ENCODE results near the gene MARK1. TPM values are rescaled to one million over a fixed set of nuclear protein-coding genes. Genes with fewer than 3 reads are reported as not detected.

The MARK1 gene
- total and polyA plus RNA-seq, 10 of the 15 experiments (the other 5 are each of a cell fraction or from before 2014, with no cell fraction given) = 0.02 to 0.67 (median 0.12) TPM; not detected in 6

- TF ChIP-seq, protein P1, sequence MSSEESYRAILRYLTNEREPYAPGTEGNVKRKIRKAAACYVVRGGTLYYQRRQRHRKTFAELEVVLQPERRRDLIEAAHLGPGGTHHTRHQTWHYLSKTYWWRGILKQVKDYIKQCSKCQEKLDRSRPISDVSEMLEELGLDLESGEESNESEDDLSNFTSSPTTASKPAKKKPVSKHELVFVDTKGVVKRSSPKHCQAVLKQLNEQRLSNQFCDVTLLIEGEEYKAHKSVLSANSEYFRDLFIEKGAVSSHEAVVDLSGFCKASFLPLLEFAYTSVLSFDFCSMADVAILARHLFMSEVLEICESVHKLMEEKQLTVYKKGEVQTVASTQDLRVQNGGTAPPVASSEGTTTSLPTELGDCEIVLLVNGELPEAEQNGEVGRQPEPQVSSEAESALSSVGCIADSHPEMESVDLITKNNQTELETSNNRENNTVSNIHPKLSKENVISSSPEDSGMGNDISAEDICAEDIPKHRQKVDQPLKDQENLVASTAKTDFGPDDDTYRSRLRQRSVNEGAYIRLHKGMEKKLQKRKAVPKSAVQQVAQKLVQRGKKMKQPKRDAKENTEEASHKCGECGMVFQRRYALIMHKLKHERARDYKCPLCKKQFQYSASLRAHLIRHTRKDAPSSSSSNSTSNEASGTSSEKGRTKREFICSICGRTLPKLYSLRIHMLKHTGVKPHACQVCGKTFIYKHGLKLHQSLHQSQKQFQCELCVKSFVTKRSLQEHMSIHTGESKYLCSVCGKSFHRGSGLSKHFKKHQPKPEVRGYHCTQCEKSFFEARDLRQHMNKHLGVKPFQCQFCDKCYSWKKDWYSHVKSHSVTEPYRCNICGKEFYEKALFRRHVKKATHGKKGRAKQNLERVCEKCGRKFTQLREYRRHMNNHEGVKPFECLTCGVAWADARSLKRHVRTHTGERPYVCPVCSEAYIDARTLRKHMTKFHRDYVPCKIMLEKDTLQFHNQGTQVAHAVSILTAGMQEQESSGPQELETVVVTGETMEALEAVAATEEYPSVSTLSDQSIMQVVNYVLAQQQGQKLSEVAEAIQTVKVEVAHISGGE (CRISPR knock-in tag; IDR thresholded peaks at IDR 0.05) = no peak
- TF ChIP-seq ESRRA (IDR thresholded peaks at IDR 0.05; ENCODE audit: low read length) = no peak
- TF ChIP-seq DPF2 (IDR thresholded peaks at IDR 0.05) = peak; percentile 63; the same call in 1 of the 2 replicates
- TF ChIP-seq ZNF592 (IDR thresholded peaks at IDR 0.05) = no peak
- no peak for TF ChIP-seq KLF5 (IDR thresholded peaks at IDR 0.05; ENCODE audit: partially characterized antibody)
- TF ChIP-seq YY1 (IDR thresholded peaks at IDR 0.05; ENCODE audit: low read depth, low read length) = peak; percentile 41; the same call in 1 of the 2 replicates
- TF ChIP-seq, protein P2, sequence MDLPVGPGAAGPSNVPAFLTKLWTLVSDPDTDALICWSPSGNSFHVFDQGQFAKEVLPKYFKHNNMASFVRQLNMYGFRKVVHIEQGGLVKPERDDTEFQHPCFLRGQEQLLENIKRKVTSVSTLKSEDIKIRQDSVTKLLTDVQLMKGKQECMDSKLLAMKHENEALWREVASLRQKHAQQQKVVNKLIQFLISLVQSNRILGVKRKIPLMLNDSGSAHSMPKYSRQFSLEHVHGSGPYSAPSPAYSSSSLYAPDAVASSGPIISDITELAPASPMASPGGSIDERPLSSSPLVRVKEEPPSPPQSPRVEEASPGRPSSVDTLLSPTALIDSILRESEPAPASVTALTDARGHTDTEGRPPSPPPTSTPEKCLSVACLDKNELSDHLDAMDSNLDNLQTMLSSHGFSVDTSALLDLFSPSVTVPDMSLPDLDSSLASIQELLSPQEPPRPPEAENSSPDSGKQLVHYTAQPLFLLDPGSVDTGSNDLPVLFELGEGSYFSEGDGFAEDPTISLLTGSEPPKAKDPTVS (IDR thresholded peaks at IDR 0.05; ENCODE audit: low read depth, low read length) = no peak
- no peak for TF ChIP-seq KDM1A (IDR thresholded peaks at IDR 0.05; ENCODE audit: borderline replicate concordance)
- no peak for TF ChIP-seq STAT3 (IDR thresholded peaks at IDR 0.05; ENCODE audit: low read depth, low read length)
- no peak for TF ChIP-seq EZH2 (IDR thresholded peaks at IDR 0.05; ENCODE audit: borderline replicate concordance, control insufficient read depth, low read depth, low read length)
- no peak for TF ChIP-seq TCF12 (IDR thresholded peaks at IDR 0.05; ENCODE audit: low read depth, low read length)
- TF ChIP-seq NR2F1 (conservative IDR thresholded peaks at IDR 0.05) = no peak
- no peak for TF ChIP-seq FOXM1 (IDR thresholded peaks at IDR 0.05; ENCODE audit: low read depth, low read length)
- TF ChIP-seq, protein P3, sequence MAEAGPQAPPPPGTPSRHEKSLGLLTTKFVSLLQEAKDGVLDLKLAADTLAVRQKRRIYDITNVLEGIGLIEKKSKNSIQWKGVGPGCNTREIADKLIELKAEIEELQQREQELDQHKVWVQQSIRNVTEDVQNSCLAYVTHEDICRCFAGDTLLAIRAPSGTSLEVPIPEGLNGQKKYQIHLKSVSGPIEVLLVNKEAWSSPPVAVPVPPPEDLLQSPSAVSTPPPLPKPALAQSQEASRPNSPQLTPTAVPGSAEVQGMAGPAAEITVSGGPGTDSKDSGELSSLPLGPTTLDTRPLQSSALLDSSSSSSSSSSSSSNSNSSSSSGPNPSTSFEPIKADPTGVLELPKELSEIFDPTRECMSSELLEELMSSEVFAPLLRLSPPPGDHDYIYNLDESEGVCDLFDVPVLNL (IDR thresholded peaks at IDR 0.05; ENCODE audit: low read depth, low read length) = no peak
- TF ChIP-seq ZNF384 (IDR thresholded peaks at IDR 0.05; ENCODE audit: borderline replicate concordance, low read depth, low read length) = no peak
- TF ChIP-seq JUNB (IDR thresholded peaks at IDR 0.05) = no peak
- TF ChIP-seq NFXL1 (IDR thresholded peaks at IDR 0.05; ENCODE audit: borderline replicate concordance) = peak; percentile 79; the same call in 1 of the 2 replicates
- no peak for TF ChIP-seq MEF2B (IDR thresholded peaks at IDR 0.05; ENCODE audit: partially characterized antibody, poor library complexity, severe bottlenecking)
- no peak for TF ChIP-seq BRCA1 (IDR thresholded peaks at IDR 0.05; ENCODE audit: low read depth, low read length)
Observed at GRCh38 chr1:220690140-220691052, 162.5 kb downstream of the MARK1 start, which contains the start of gene C1orf115 (continued).

All from GM12878 (cell line).